GM11168 (cell line): ENCODE data around the gene POU4F3.
"Not testable (repeated sequence)": the region's sequence is repeated elsewhere in the genome, so short reads cannot be mapped to it uniquely, and the experiment has no call there.

Source experiments
- in situ Hi-C: fragments of 300-500 bp; cut with MboI; formaldehyde crosslinking; loops from one replicate; pipeline ENCODE4 v1.12.0; 2022; ENCODE audit warnings: low sequenced_read_pairs; ENCODE audit not compliant: unreplicated experiment

POU4F3 gene

GRCh38 chr5:146338774-146339714 is at the start of gene POU4F3:
POU4F3 (plus strand) TSS chr5:146338839; CDS start chr5:146339113, 274 bp downstream.
- in situ Hi-C loops: no loop called here

- in situ Hi-C loops: no loop called here
Measured at GRCh38 chr5:146290318-146290717, 48.3 kb upstream of the POU4F3 start.

GRCh38 chr5:146291421-146292074 is 47.1 kb upstream of the POU4F3 start:
- in situ Hi-C loops: no loop called here

GRCh38 chr5:146296245-146296644 is 42.4 kb upstream of the POU4F3 start:
- in situ Hi-C loops: no loop called here

- in situ Hi-C loops: not testable (repeated sequence)
Measured at GRCh38 chr5:146298920-146299319, 39.7 kb upstream of the POU4F3 start.

GRCh38 chr5:146301626-146302025 is 37.0 kb upstream of the POU4F3 start:
- in situ Hi-C loops: loop anchor here (10.0 kb wide), 1 partner anchor 133 kb away; no protein-coding TSS in a partner anchor

- in situ Hi-C loops: loop anchor here (10.0 kb wide), 1 partner anchor 132 kb away; no protein-coding TSS in a partner anchor
Measured at GRCh38 chr5:146302406-146302805, 36.2 kb upstream of the POU4F3 start.

- in situ Hi-C loops: loop anchor here (10.0 kb wide), 1 partner anchor 128 kb away; no protein-coding TSS in a partner anchor
Measured at GRCh38 chr5:146306838-146307237, 31.8 kb upstream of the POU4F3 start.

GRCh38 chr5:146307796-146308195 is 30.8 kb upstream of the POU4F3 start:
- in situ Hi-C loops: loop anchor here (10.0 kb wide), 1 partner anchor 127 kb away; no protein-coding TSS in a partner anchor

GRCh38 chr5:146310540-146310939 is 28.1 kb upstream of the POU4F3 start:
- in situ Hi-C loops: no loop called here

- in situ Hi-C loops: no loop called here
Measured at GRCh38 chr5:146311278-146311677, 27.4 kb upstream of the POU4F3 start.

- in situ Hi-C loops: no loop called here
Measured at GRCh38 chr5:146313027-146313426, 25.6 kb upstream of the POU4F3 start.

- in situ Hi-C loops: no loop called here
Measured at GRCh38 chr5:146321571-146321970, 17.1 kb upstream of the POU4F3 start.

- in situ Hi-C loops: no loop called here
Measured at GRCh38 chr5:146327257-146327870, 11.3 kb upstream of the POU4F3 start.

- in situ Hi-C loops: no loop called here
Measured at GRCh38 chr5:146327989-146328388, 10.7 kb upstream of the POU4F3 start.

- in situ Hi-C loops: no loop called here
Measured at GRCh38 chr5:146329697-146330096, 8.9 kb upstream of the POU4F3 start.

GRCh38 chr5:146331423-146331822 is 7.2 kb upstream of the POU4F3 start:
- in situ Hi-C loops: no loop called here

- in situ Hi-C loops: no loop called here
Measured at GRCh38 chr5:146334074-146334533, 4.5 kb upstream of the POU4F3 start.

- in situ Hi-C loops: no loop called here
Measured at GRCh38 chr5:146336197-146336596, 2.4 kb upstream of the POU4F3 start.

GRCh38 chr5:146337264-146337904 is 1.3 kb upstream of the POU4F3 start:
- in situ Hi-C loops: no loop called here
